SU-DHL-6 (cell line): ENCODE measurements around the gene SCGB3A1.

Source experiments
- EZH2phosphoT487 ChIP-seq: fragments of 200-600 bp; sonication (generic), shearing (Covaris generic); conservative IDR thresholded peaks from 2 replicates; pipeline ENCODE4 v1.6.1; 2018; ENCODE audit warnings: mild to moderate bottlenecking, antibody characterized with exemption, low read length, moderate library complexity, mixed read lengths
- TF ChIP-seq, protein P1 (sequence below): fragments of 200-600 bp; sonication (generic); IDR thresholded peaks from one replicate; pipeline ENCODE4 v1.5.1; 2017; ENCODE audit warnings: antibody characterized with exemption, mild to moderate bottlenecking, low read length, moderate library complexity; ENCODE audit not compliant: insufficient read depth, poor library complexity, severe bottlenecking

DNA sequence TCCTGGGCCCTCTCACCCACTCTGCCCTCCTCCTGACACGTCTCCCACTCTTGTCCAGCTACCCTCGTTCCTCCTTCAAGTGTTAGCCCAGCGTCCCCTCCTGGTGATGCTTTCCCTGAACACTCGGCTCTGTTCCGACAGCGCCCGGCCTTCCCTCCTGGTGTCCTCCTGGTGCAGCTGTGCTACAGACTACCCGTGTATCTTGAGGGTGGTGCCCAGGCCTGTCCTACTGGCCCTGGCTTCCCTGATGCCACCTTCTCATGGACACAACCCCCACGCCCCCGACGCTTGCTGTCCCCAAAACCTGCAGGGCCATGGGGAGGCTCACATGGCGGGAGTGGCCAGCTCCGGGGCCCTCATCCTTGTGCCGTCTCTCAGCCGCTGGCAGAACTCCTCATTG lies 21.4 kb upstream of the SCGB3A1 start:
- TF ChIP-seq, protein P1, sequence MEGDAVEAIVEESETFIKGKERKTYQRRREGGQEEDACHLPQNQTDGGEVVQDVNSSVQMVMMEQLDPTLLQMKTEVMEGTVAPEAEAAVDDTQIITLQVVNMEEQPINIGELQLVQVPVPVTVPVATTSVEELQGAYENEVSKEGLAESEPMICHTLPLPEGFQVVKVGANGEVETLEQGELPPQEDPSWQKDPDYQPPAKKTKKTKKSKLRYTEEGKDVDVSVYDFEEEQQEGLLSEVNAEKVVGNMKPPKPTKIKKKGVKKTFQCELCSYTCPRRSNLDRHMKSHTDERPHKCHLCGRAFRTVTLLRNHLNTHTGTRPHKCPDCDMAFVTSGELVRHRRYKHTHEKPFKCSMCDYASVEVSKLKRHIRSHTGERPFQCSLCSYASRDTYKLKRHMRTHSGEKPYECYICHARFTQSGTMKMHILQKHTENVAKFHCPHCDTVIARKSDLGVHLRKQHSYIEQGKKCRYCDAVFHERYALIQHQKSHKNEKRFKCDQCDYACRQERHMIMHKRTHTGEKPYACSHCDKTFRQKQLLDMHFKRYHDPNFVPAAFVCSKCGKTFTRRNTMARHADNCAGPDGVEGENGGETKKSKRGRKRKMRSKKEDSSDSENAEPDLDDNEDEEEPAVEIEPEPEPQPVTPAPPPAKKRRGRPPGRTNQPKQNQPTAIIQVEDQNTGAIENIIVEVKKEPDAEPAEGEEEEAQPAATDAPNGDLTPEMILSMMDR = no peak
- no peak for TF ChIP-seq EZH2phosphoT487
